Gastroesophageal sphincter (tissue), 4 donors: Measurements from ENCODE around the gene ACTC1. TPM values are rescaled to one million over a fixed set of nuclear protein-coding genes. Genes with fewer than 3 reads are reported as not detected.
"Not testable (repeated sequence)": the region's sequence is repeated elsewhere in the genome, so short reads cannot be mapped to it uniquely, and the experiment has no call there.

Experiments
- ATAC-seq: fragments of 150-250 bp; one replicate; pipeline ENCODE4 v1.9.1; 2016; ENCODE audit warnings: mild to moderate bottlenecking, moderate library complexity
- H3K27ac ChIP-seq, 4 donors: fragments of 200-600 bp; sonication (generic) in 3 of 4; 1 replicate in 3 of 4; 2 replicates in 1 of 4; pipeline ENCODE4 v1.5.1; 2016 to 2019
- H3K27me3 ChIP-seq: fragments of 200-600 bp; sonication (generic); one replicate; pipeline ENCODE4 v1.5.1; 2019
- H3K36me3 ChIP-seq, 2 donors: fragments of 200-600 bp; sonication (generic); one replicate each; pipeline ENCODE4 v1.5.1; 2019; ENCODE audit warnings: control low read depth in 1 of 2
- H3K4me1 ChIP-seq, 3 donors: fragments of 200-600 bp; sonication (generic); 1 replicate in 2 of 3; 2 replicates in 1 of 3; pipeline ENCODE4 v1.5.1; 2016 to 2019; ENCODE audit warnings: control low read depth in 2 of 3
- H3K4me3 ChIP-seq, 2 donors: fragments of 200-600 bp; sonication (generic); one replicate each; pipeline ENCODE4 v1.5.1; 2019; ENCODE audit warnings: mild to moderate bottlenecking in 1 of 2, moderate library complexity in 1 of 2
- H3K9me3 ChIP-seq, 3 donors: fragments of 200-600 bp; sonication (generic); one replicate each; pipeline ENCODE4 v1.5.1; 2017 to 2019; ENCODE audit warnings: control low read depth in 2 of 3
- EP300 ChIP-seq: sonication (generic); formaldehyde crosslinking; IDR thresholded peaks from one replicate; pipeline ENCODE4 v1.6.1; 2017; ENCODE audit warnings: antibody characterized with exemption, mild to moderate bottlenecking
- POLR2A ChIP-seq, 2 donors: fragments of 450-650 bp; IDR thresholded peaks; one replicate each; pipeline ENCODE4 v1.6.1; 2017; ENCODE audit warnings: antibody characterized with exemption in 2 of 2, mild to moderate bottlenecking in 2 of 2, moderate library complexity in 1 of 2
- POLR2AphosphoS5 ChIP-seq: sonication (generic); formaldehyde crosslinking; IDR thresholded peaks from one replicate; pipeline ENCODE4 v1.6.1; 2017; ENCODE audit warnings: antibody characterized with exemption
- WGBS, 2 donors: methylation state at CpG; one replicate each; pipeline ENCODE4 v1.1.5; 2018; ENCODE audit warnings: low coverage in 1 of 2; 5-methylcytosine and 5-hydroxymethylcytosine counted together
- total RNA-seq, 4 donors: library from RNA; depleted of rRNA; stranded (reverse); fragments of >200 nt; gene quantifications; one replicate each; pipeline ENCODE4 v1.1.0, GENCODE V29; 2016
- TF ChIP-seq, protein P1 (sequence below), 4 experiments: fragments of 200-600 bp in 2 of 4; fragments of 450-650 bp in 2 of 4; sonication (generic) in 1 of 4; IDR thresholded peaks; one replicate each; pipeline ENCODE4 v1.5.1; 2017 to 2019; ENCODE audit warnings: antibody characterized with exemption in 4 of 4, mild to moderate bottlenecking in 2 of 4, moderate library complexity in 2 of 4

The ACTC1 gene
- total RNA-seq, 4 donors from 2014 or later, result 6.6 to 24.2 (median 8.9) TPM

DNA sequence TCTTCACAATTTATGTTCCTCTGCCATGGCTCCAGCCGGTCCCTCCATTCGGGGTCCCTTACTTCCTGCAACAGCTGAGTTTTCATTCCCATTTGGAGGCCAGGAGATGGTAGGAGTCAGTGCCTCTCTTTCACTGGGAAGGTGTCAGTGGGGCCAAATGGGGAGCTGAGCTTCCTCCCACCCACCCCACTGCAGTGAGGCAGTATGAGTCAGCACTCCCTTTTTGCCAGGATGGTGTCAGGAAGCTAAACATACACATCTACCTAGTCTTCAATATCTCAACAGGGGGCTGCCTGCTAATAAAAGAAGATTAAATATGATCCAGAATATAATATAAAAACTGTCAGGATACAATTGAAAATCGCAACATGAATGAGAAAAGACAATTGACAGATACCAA is 12.7 kb upstream of the ACTC1 start:
- no peaks in the 10 kb centered on the region for H3K4me1 ChIP-seq
- H3K9me3 ChIP-seq, result no peaks in the 10 kb centered on the region
- H3K27me3 ChIP-seq, result no peaks in the 10 kb centered on the region
- H3K4me3 ChIP-seq, result no peak overlapping the region
- no peak overlapping the region for H3K27ac ChIP-seq
- WGBS, 2 donors, result 81% methylated on average over 3 of the region's 3 CpGs; no CpG with 5 or more reads in 1 of the 2 donors
- TF ChIP-seq, protein P1, sequence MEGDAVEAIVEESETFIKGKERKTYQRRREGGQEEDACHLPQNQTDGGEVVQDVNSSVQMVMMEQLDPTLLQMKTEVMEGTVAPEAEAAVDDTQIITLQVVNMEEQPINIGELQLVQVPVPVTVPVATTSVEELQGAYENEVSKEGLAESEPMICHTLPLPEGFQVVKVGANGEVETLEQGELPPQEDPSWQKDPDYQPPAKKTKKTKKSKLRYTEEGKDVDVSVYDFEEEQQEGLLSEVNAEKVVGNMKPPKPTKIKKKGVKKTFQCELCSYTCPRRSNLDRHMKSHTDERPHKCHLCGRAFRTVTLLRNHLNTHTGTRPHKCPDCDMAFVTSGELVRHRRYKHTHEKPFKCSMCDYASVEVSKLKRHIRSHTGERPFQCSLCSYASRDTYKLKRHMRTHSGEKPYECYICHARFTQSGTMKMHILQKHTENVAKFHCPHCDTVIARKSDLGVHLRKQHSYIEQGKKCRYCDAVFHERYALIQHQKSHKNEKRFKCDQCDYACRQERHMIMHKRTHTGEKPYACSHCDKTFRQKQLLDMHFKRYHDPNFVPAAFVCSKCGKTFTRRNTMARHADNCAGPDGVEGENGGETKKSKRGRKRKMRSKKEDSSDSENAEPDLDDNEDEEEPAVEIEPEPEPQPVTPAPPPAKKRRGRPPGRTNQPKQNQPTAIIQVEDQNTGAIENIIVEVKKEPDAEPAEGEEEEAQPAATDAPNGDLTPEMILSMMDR (IDR thresholded peaks at IDR 0.05), result no peak
- no peak for TF ChIP-seq EP300
- TF ChIP-seq POLR2AphosphoS5, result no peak
- TF ChIP-seq POLR2A (IDR thresholded peaks at IDR 0.05), result no peak
- no peak for ATAC-seq
- no peaks in the 10 kb centered on the region for H3K36me3 ChIP-seq

DNA sequence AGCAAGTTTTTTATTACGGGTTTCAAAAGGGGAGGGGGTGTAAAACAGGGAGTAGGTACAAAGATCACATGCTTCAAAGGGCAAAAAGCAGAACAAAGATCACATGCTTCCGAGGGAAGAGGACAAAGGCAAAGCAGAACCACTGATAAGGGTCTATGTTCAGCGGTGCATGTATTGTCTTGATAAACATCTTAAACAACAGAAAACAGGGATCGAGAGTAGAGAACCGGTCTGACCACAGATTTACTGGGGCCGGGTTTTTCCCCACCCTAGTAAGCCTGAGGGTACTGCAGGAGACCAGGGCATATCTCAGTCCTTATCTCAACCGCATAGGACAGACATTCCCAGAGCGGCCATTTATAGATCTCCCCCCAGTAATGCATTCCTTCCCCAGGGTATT is 11.9 kb upstream of the ACTC1 start:
- WGBS, 2 donors, result 88 to 89% methylated on average over 8 of the region's 8 CpGs
- H3K4me3 ChIP-seq, H3K27ac ChIP-seq, H3K27me3 ChIP-seq, H3K9me3 ChIP-seq, H3K4me1 ChIP-seq, H3K36me3 ChIP-seq, ATAC-seq: not testable (repeated sequence)

DNA sequence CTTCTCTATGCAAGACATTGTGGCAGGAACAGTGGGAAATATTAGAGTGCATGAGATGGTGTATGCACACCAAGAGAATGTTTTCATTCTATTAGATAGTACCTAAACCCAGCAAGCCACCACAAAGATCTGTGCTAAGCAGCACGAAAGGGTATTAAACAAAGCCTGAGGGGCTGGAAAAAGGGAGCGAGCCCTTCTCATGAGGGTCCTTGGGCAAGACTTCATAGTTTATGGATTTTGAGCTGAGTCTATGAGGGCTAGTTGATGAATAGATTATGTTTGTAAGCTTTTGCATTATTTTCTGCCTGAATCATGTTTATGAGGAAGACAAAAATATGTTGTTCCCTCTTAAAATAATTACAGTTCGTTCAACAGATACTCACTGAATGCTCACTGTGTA is 9.4 kb upstream of the ACTC1 start:
- Histone ChIP-seq H3K27me3 (no peaks in the 10 kb centered on the region), H3K9me3 (no peaks in the 10 kb centered on the region), H3K36me3 (no peaks in the 10 kb centered on the region), H3K4me1 (no peaks in the 10 kb centered on the region), H3K4me3 (no peak overlapping the region), H3K27ac (no peak overlapping the region)
- no peak for ATAC-seq
- 75 to 76% methylated on average over 2 to 3 of the region's 3 CpGs for whole genome bisulfite sequencing, 2 donors
- TF ChIP-seq POLR2AphosphoS5, result no peak
- no peak for TF ChIP-seq POLR2A (IDR thresholded peaks at IDR 0.05)
- TF ChIP-seq, protein P1 (IDR thresholded peaks at IDR 0.05), result no peak
- TF ChIP-seq EP300, result no peak

DNA sequence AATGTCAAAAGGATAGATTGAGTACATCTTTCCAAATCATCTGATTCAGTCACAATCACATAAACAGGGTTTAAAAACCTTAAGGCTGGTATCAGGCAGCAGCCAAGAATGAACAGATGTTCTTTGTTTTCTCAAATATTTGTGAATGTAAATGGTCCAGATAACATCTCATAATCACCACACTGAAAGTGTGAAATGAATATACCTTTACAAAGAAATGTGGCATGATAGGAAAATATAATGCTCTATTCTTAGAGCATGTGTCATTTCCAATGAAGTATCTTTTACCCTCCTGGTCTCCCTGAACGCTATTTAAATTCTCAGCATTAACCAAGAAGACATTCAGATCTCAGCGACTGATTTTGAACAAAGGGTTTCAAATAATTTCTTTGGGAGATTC is 8.8 kb upstream of the ACTC1 start:
- Histone ChIP-seq H3K4me1 (peaks cover 0 to 6% (median 3%) of the 10 kb centered on the region in 3 donors), H3K36me3 (no peaks in the 10 kb centered on the region), H3K4me3 (no peak overlapping the region), H3K27me3 (no peaks in the 10 kb centered on the region), H3K9me3 (no peaks in the 10 kb centered on the region), H3K27ac (no peak overlapping the region)
- TF ChIP-seq POLR2AphosphoS5, result no peak
- TF ChIP-seq EP300, result no peak
- TF ChIP-seq, protein P1 (IDR thresholded peaks at IDR 0.05), result no peak
- TF ChIP-seq POLR2A (IDR thresholded peaks at IDR 0.05), result no peak
- WGBS, 2 donors, result 58 to 82% methylated on average over 2 of the region's 2 CpGs
- ATAC-seq, result no peak

DNA sequence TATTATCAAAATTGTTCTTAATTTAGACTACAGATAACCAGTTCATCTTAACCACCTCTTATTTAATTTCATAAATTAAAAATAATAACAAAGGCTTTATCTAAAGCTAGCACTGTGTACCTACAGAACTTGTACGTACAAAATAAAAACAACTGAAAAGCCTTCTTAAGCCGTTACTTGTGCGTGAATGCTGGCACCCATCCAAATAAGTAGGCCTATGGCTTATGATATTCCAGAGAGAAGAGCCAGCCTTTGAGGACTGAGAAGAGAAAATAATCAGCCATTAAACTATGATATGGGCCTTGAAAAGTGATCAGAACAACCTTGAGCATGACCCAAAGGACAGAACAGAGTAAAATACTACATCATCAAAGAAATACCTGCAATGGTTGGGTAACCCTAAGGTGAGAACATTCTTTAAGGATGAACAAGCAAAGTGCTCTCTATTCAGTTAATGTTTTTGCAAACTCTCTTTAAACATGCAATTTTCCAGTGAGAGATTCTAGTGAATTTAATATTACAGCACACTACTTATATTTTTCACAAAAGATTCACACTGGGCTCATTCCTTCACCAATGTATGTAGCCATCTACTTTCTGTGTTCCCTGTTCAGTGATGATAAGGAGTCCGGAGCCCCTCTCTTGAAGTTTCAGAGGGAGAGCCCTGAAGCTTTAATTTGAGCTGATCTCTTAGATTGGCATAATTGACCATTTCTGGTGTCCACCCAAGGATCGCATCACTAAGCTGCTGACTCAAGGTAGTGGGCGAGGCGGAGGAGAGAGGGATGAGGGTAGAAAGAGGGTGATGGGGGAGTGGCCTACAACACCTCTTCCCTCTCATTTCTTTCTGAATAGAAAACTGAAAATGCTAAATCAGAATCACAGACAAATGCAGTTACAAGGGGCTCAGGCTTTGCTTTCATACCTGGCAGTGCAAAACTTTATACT is 7.7 kb upstream of the ACTC1 start:
- 81 to 82% methylated on average over 3 to 6 of the region's 7 CpGs for WGBS, 2 donors
- no peaks in the 10 kb centered on the region for H3K36me3 ChIP-seq
- no peak overlapping the region for H3K27ac ChIP-seq
- no peaks in the 10 kb centered on the region for H3K27me3 ChIP-seq
- H3K4me3 ChIP-seq, result no peak overlapping the region
- H3K4me1 ChIP-seq, result peaks cover 0 to 10% (median 3%) of the 10 kb centered on the region in 3 donors
- H3K9me3 ChIP-seq, result no peaks in the 10 kb centered on the region
- TF ChIP-seq POLR2AphosphoS5 (no peak), EP300 (no peak), POLR2A (IDR thresholded peaks at IDR 0.05) (no peak)
- TF ChIP-seq, protein P1 (IDR thresholded peaks at IDR 0.05), result no peak
- ATAC-seq, result no peak
